BLaER1 treated with 17β-estradiol and CSF1 and Interleukin-3, amounts not matched to agents 10 nM and 100 nM (cell line): ENCODE results near the gene SYTL2.

Experiments
- H3K27ac ChIP-seq, 11 experiments: shearing (Covaris generic); formaldehyde crosslinking; 2 replicates each; pipeline ENCODE4 v1.8.1; 2022
- H3K27me3 ChIP-seq, 11 experiments: shearing (Covaris generic); formaldehyde crosslinking; 2 replicates each; pipeline ENCODE4 v1.8.1; 2022
- H3K36me3 ChIP-seq, 11 experiments: shearing (Covaris generic); formaldehyde crosslinking; 2 replicates each; pipeline ENCODE4 v1.8.1; 2022
- H3K4me1 ChIP-seq, 10 experiments: shearing (Covaris generic); formaldehyde crosslinking; 2 replicates each; pipeline ENCODE4 v1.8.1; 2022
- H3K4me2 ChIP-seq, 11 experiments: shearing (Covaris generic); formaldehyde crosslinking; 2 replicates each; pipeline ENCODE4 v1.8.1; 2022
- H3K4me3 ChIP-seq, 10 experiments: shearing (Covaris generic); formaldehyde crosslinking; 2 replicates each; pipeline ENCODE4 v1.8.1; 2022
- H3K9ac ChIP-seq, 11 experiments: shearing (Covaris generic); formaldehyde crosslinking; 2 replicates each; pipeline ENCODE4 v1.8.1; 2022
- H3K9me3 ChIP-seq, 11 experiments: shearing (Covaris generic); formaldehyde crosslinking; replicated peaks in 1 of 11; 2 replicates each; pipeline ENCODE4 v1.8.1; 2022
- H4K20me1 ChIP-seq, 11 experiments: shearing (Covaris generic); formaldehyde crosslinking; 2 replicates each; pipeline ENCODE4 v1.8.1; 2022
- Cebpa-rat ChIP-seq, 11 experiments: shearing (Covaris generic); IDR thresholded peaks; 2 replicates each; pipeline ENCODE4 v1.8.1; 2022

SYTL2 gene

GRCh38 chr11:85742348-85742747, 68.6 kb downstream of the SYTL2 start:
- H3K27me3 ChIP-seq = no peaks in the 10 kb centered on the region
- TF ChIP-seq Cebpa-rat (IDR thresholded peaks at IDR 0.05) = no peak
- H3K4me3 ChIP-seq = no peak overlapping the region
- no peaks in the 10 kb centered on the region for H3K36me3 ChIP-seq
- no peak overlapping the region for H3K27ac ChIP-seq
- H3K4me1 ChIP-seq = peaks cover 0 to 35% (median 20%) of the 10 kb centered on the region in 10 experiments; a peak in 12 of 20 replicates
- H4K20me1 ChIP-seq = no peaks in the 10 kb centered on the region
- H3K9me3 ChIP-seq = peaks cover 0 to 5% (median 0%) of the 10 kb centered on the region in 11 experiments; a peak in 1 of 22 replicates
- peak overlapping the region in 5 of 11 experiments; percentile 13 to 49 (median 33); a peak in 7 of 22 replicates for H3K4me2 ChIP-seq
- no peak overlapping the region for H3K9ac ChIP-seq

DNA sequence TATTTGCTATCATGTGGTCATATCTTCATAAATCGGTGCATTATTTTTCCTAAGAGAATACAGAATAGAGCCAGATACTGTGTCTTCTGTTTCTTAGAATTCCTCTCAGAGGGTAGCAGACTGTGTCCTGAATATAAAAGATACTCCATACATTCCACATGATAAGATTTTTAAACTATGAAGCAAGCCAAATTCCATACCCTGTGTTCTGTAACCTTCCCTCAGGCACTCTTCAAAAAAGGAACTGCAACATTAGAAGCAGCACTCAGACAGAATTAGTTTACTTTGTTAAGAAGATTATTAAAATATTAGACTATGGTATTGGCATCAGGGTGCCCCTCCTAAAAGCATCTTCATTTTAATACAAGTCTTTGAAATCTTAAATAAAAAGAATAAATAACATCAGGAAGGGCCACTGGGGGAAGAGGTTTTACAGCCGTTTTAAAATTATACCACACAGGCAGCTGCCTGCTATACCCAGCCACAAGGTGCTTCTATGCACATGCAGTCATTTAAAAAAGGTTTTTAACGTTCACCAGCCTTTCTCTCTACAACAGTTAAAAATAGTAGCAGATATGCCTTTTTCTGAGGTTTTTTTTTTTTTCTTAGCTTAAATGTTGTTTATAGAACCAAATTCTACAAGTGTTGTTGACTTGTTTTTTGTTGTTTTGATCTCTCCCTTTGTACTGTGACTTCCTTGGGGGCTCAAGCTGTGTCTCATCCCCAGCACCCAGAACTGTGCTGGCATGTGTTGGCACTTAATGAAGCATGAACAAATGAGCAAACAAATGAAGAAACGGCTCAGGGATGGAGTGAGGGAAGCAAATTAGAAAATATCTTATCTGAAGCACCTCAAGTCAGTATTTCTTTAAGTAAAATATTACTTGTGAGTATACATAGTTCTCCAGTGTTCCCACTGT, 70.2 kb downstream of the SYTL2 start:
- Histone ChIP-seq H4K20me1 (no peaks in the 10 kb centered on the region), H3K4me3 (no peak overlapping the region), H3K36me3 (no peaks in the 10 kb centered on the region), H3K27me3 (no peaks in the 10 kb centered on the region), H3K27ac (no peak overlapping the region), H3K4me2 (peak overlapping the region in 8 of 11 experiments; percentile 14 to 49 (median 44); a peak in 13 of 22 replicates), H3K4me1 (peaks cover 0 to 35% (median 20%) of the 10 kb centered on the region in 10 experiments; a peak in 12 of 20 replicates), H3K9ac (peak overlapping the region in 1 of 11 experiments; percentile 12; a peak in 1 of 22 replicates), H3K9me3 (peaks cover 0 to 5% (median 0%) of the 10 kb centered on the region in 11 experiments; a peak in 1 of 22 replicates)
- no peak for TF ChIP-seq Cebpa-rat (IDR thresholded peaks at IDR 0.05)

DNA sequence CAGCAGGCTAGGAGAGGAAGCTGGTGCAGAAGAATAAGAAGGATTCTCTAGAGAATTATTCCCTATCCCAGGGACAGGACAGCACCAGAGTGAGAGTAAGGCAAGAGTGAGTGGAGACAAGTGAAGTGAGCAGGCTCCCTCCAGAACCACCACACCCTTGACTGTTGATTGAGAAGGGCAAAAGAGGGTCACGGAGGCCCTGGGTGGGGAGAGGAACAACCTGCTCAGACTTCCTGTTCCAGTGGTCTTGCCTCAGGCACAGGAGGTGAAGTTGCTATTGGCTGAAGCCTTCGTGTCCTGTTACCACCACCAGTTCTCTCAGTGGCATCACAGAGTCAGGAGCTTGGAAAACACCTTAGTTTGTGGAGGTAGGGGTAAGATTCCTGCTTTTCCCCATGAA, 73.2 kb downstream of the SYTL2 start:
- Histone ChIP-seq H3K9ac (no peak overlapping the region), H3K36me3 (peaks cover 0 to 6% (median 0%) of the 10 kb centered on the region in 11 experiments; a peak in 1 of 22 replicates), H3K27ac (no peak overlapping the region), H4K20me1 (no peaks in the 10 kb centered on the region), H3K4me1 (peaks cover 0 to 35% (median 19%) of the 10 kb centered on the region in 10 experiments; a peak in 12 of 20 replicates), H3K9me3 (no peaks in the 10 kb centered on the region), H3K4me3 (no peak overlapping the region), H3K4me2 (peak overlapping the region in 3 of 11 experiments; percentile 0 to 17 (median 8); a peak in 4 of 22 replicates), H3K27me3 (no peaks in the 10 kb centered on the region)
- no peak for TF ChIP-seq Cebpa-rat (IDR thresholded peaks at IDR 0.05)

- H3K4me3 ChIP-seq = no peak overlapping the region
- TF ChIP-seq Cebpa-rat (IDR thresholded peaks at IDR 0.05) = no peak
- no peaks in the 10 kb centered on the region for H4K20me1 ChIP-seq
- peaks cover 0 to 17% (median 7%) of the 10 kb centered on the region in 10 experiments; a peak in 12 of 20 replicates for H3K4me1 ChIP-seq
- no peak overlapping the region for H3K27ac ChIP-seq
- no peak overlapping the region for H3K9ac ChIP-seq
- H3K36me3 ChIP-seq = peaks cover 0 to 6% (median 0%) of the 10 kb centered on the region in 11 experiments; a peak in 1 of 22 replicates
- no peaks in the 10 kb centered on the region for H3K27me3 ChIP-seq
- peaks cover 0 to 5% (median 3%) of the 10 kb centered on the region in 11 experiments; a peak in 6 of 22 replicates for H3K9me3 ChIP-seq
- no peak overlapping the region; a peak in 1 of 22 replicates for H3K4me2 ChIP-seq
Measured at GRCh38 chr11:85735876-85736460, 75.0 kb downstream of the SYTL2 start.

DNA sequence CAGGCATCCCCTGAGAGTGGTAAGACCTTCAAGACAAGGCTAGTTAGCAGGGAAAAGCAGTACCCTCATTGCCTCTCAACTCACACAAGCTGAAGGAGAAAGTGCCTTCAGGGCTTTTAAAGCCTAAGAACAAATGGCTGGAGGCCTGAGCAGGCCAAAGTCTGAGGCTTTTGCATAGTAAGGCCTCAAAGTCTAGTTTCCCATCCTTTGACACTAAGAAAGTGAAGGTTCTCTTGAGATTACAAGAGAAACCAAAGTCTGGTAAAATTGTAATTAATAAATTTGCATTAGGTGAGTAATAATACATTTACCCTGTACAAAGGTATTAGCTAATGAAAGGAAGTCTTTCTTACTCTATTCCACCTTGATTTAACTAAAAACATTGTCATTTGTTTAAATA, 78.0 kb downstream of the SYTL2 start:
- Histone ChIP-seq H4K20me1 (no peaks in the 10 kb centered on the region), H3K4me3 (no peak overlapping the region), H3K36me3 (peaks cover 0 to 6% (median 0%) of the 10 kb centered on the region in 11 experiments; a peak in 1 of 22 replicates), H3K27ac (no peak overlapping the region), H3K4me2 (no peak overlapping the region), H3K4me1 (peaks cover 0 to 4% (median 0%) of the 10 kb centered on the region in 10 experiments; a peak in 2 of 20 replicates), H3K9me3 (peaks cover 0 to 7% (median 3%) of the 10 kb centered on the region in 11 experiments; a peak in 6 of 22 replicates), H3K9ac (no peak overlapping the region), H3K27me3 (no peaks in the 10 kb centered on the region)
- no peak for TF ChIP-seq Cebpa-rat (IDR thresholded peaks at IDR 0.05)

GRCh38 chr11:85726381-85726780, 84.6 kb downstream of the SYTL2 start:
- no peak for TF ChIP-seq Cebpa-rat (IDR thresholded peaks at IDR 0.05)
- Histone ChIP-seq H3K9me3 (peaks cover 0 to 6% (median 3%) of the 10 kb centered on the region in 11 experiments; a peak in 6 of 22 replicates), H3K27me3 (no peaks in the 10 kb centered on the region), H3K9ac (no peak overlapping the region), H3K4me3 (no peak overlapping the region), H3K4me2 (no peak overlapping the region), H3K36me3 (peaks cover 0 to 13% (median 0%) of the 10 kb centered on the region in 11 experiments; a peak in 1 of 22 replicates), H3K4me1 (no peaks in the 10 kb centered on the region), H4K20me1 (no peaks in the 10 kb centered on the region), H3K27ac (no peak overlapping the region)

GRCh38 chr11:85725510-85726258, 85.3 kb downstream of the SYTL2 start:
- Histone ChIP-seq H3K4me2 (no peak overlapping the region), H3K9me3 (no peaks in the 10 kb centered on the region), H3K9ac (no peak overlapping the region), H3K27ac (no peak overlapping the region), H3K36me3 (peaks cover 0 to 13% (median 0%) of the 10 kb centered on the region in 11 experiments; a peak in 1 of 22 replicates), H4K20me1 (no peaks in the 10 kb centered on the region), H3K27me3 (no peaks in the 10 kb centered on the region), H3K4me3 (no peak overlapping the region), H3K4me1 (no peaks in the 10 kb centered on the region)
- no peak for TF ChIP-seq Cebpa-rat (IDR thresholded peaks at IDR 0.05)

GRCh38 chr11:85724748-85725465, 86.0 kb downstream of the SYTL2 start:
- Histone ChIP-seq H3K4me3 (no peak overlapping the region), H3K9me3 (no peaks in the 10 kb centered on the region), H3K4me1 (no peaks in the 10 kb centered on the region), H3K4me2 (no peak overlapping the region), H3K27ac (no peak overlapping the region), H3K27me3 (no peaks in the 10 kb centered on the region), H3K36me3 (peaks cover 0 to 13% (median 0%) of the 10 kb centered on the region in 11 experiments; a peak in 1 of 22 replicates), H3K9ac (no peak overlapping the region), H4K20me1 (no peaks in the 10 kb centered on the region)
- no peak for TF ChIP-seq Cebpa-rat (IDR thresholded peaks at IDR 0.05)
